H1 (cell line): ENCODE data around the gene TMEM121B. TPM values are rescaled to one million over a fixed set of nuclear protein-coding genes. Genes with fewer than 3 reads are reported as not detected.

Experiments used
- CTCF ChIA-PET: fragments of 300-600 bp; sonication (Branson Sonifier 250); formaldehyde crosslinking; loops from one replicate; lab custom pipeline; 2021; ENCODE audit not compliant: partially characterized antibody; lab: Charles Lee
- POLR2A ChIA-PET: fragments of 300-600 bp; sonication (Branson Sonifier 250); formaldehyde crosslinking; loops from one replicate; lab custom pipeline; 2021; ENCODE audit warnings: inconsistent platforms; ENCODE audit not compliant: partially characterized antibody; lab: Charles Lee
- DNase-seq, 2 experiments: peaks; one replicate each; pipeline versions ENCODE4 v3.0.0 to v3.0.0-alpha.2; 2010 to 2022; ENCODE audit warnings: low spot score in 2 of 2, low read depth in 1 of 2, mixed read lengths in 1 of 2
- FAIRE-seq: peaks from 2 replicates; lab custom pipeline; 2011; peaks lifted over from hg19 to GRCh38; lab: Jason Lieb, UNC
- H2AFZ ChIP-seq: 2 replicates; pipeline ENCODE4 v1.8.1; 2012; ENCODE audit warnings: low read length, inconsistent platforms
- H2AK5ac ChIP-seq: 2 replicates; pipeline ENCODE4 v1.6.1; 2013; ENCODE audit warnings: low read depth, low read length
- H2BK120ac ChIP-seq: replicated peaks from 2 replicates; pipeline ENCODE3; 2013; ENCODE audit warnings: low read depth, low read length, inconsistent platforms
- H2BK12ac ChIP-seq: 2 replicates; pipeline ENCODE4 v1.6.1; 2013; ENCODE audit warnings: low read depth, low read length
- H2BK15ac ChIP-seq: 2 replicates; pipeline ENCODE4 v1.6.1; 2013; ENCODE audit warnings: low read length
- H2BK20ac ChIP-seq: 2 replicates; pipeline ENCODE4 v1.6.1; 2013; ENCODE audit warnings: low read length
- H2BK5ac ChIP-seq: 2 replicates; pipeline ENCODE4 v1.6.1; 2013; ENCODE audit warnings: low read depth, low read length
- H3K14ac ChIP-seq: 2 replicates; pipeline ENCODE4 v1.6.1; 2013; ENCODE audit warnings: inconsistent platforms; ENCODE audit not compliant: insufficient read length
- H3K18ac ChIP-seq: 2 replicates; pipeline ENCODE4 v1.6.1; 2013; ENCODE audit warnings: low read length; ENCODE audit errors: extremely low read depth
- H3K23ac ChIP-seq: 2 replicates; pipeline ENCODE4 v1.6.1; 2013; ENCODE audit warnings: inconsistent platforms; ENCODE audit not compliant: insufficient read length
- H3K23me2 ChIP-seq: 2 replicates; pipeline ENCODE4 v1.6.1; 2013; ENCODE audit warnings: low read depth, low read length
- H3K27ac ChIP-seq: 2 replicates; pipeline ENCODE4 v1.6.1; 2011; ENCODE audit warnings: low read depth, low read length, inconsistent platforms
- H3K27me3 ChIP-seq, 4 experiments: replicated peaks in 1 of 4; 1 replicate in 1 of 4; 2 replicates in 3 of 4; pipeline versions ENCODE4 v1.6.1 to v1.8.1; 2011 to 2013; ENCODE audit warnings: low read length in 3 of 4, mild to moderate bottlenecking in 3 of 4, inconsistent platforms in 2 of 4, mixed read lengths in 2 of 4, moderate library complexity in 1 of 4; ENCODE audit not compliant: control insufficient read depth in 3 of 4, insufficient read depth in 3 of 4; ENCODE audit errors: extremely low read depth in 1 of 4
- H3K36me3 ChIP-seq, 4 experiments: 2 replicates each; pipeline versions ENCODE4 v1.6.1 to v1.8.1; 2011 to 2013; ENCODE audit warnings: mild to moderate bottlenecking in 4 of 4, low read length in 3 of 4, moderate library complexity in 2 of 4, control low read depth in 1 of 4, inconsistent platforms in 1 of 4; ENCODE audit not compliant: insufficient read depth in 4 of 4, control insufficient read depth in 2 of 4
- H3K4ac ChIP-seq: replicated peaks from 2 replicates; pipeline ENCODE3; 2013; ENCODE audit warnings: low read length, low read depth, mixed read lengths, inconsistent platforms; ENCODE audit not compliant: insufficient read length
- H3K4me1 ChIP-seq, 4 experiments: replicated peaks in 1 of 4; 1 replicate in 1 of 4; 2 replicates in 3 of 4; pipeline versions ENCODE4 v1.6.1 to v1.8.1; 2011 to 2013; ENCODE audit warnings: low read length in 3 of 4, inconsistent platforms in 2 of 4, mixed read lengths in 1 of 4; ENCODE audit not compliant: insufficient read depth in 4 of 4, control insufficient read depth in 3 of 4
- H3K4me2 ChIP-seq, 2 experiments: 2 replicates each; pipeline versions ENCODE4 v1.6.1 to v1.8.1; 2011 to 2013; ENCODE audit warnings: low read depth in 2 of 2, low read length in 2 of 2, control low read depth in 1 of 2, inconsistent platforms in 1 of 2, mild to moderate bottlenecking in 1 of 2; ENCODE audit not compliant: insufficient read depth in 1 of 2
- H3K4me3 ChIP-seq, 4 experiments: fragments of 200-600, 300-600 bp in 1 of 4; sonication (generic), shearing (Covaris generic), sonication (Bioruptor Twin) in 1 of 4; 2 replicates each; pipeline versions ENCODE4 v1.5.1 to v1.8.1; 2011 to 2016; ENCODE audit warnings: low read length in 4 of 4, low read depth in 3 of 4, control low read depth in 2 of 4, inconsistent platforms in 2 of 4, mild to moderate bottlenecking in 2 of 4, mixed read lengths in 1 of 4, moderate library complexity in 1 of 4; ENCODE audit not compliant: insufficient read depth in 2 of 4; ENCODE audit errors: extremely low read depth in 1 of 4
- H3K56ac ChIP-seq: replicated peaks from 2 replicates; pipeline ENCODE3; 2013; ENCODE audit warnings: low read depth, mild to moderate bottlenecking, mixed read lengths, low read length, inconsistent platforms; ENCODE audit not compliant: insufficient read length
- H3K79me1 ChIP-seq: 2 replicates; pipeline ENCODE4 v1.6.1; 2013; ENCODE audit warnings: low read depth, low read length, control low read depth
- H3K79me2 ChIP-seq, 2 experiments: 2 replicates each; pipeline versions ENCODE4 v1.6.1 to v1.8.1; 2012 to 2013; ENCODE audit warnings: low read length in 2 of 2, mild to moderate bottlenecking in 2 of 2, inconsistent platforms in 1 of 2; ENCODE audit not compliant: insufficient read depth in 2 of 2, control insufficient read depth in 1 of 2
- H3K9ac ChIP-seq, 4 experiments: replicated peaks in 1 of 4; 1 replicate in 1 of 4; 2 replicates in 3 of 4; pipeline versions ENCODE4 v1.6.1 to v1.8.1; 2011 to 2013; ENCODE audit warnings: low read depth in 3 of 4, low read length in 3 of 4, control low read depth in 2 of 4, mild to moderate bottlenecking in 2 of 4, moderate library complexity in 2 of 4, inconsistent platforms in 1 of 4; ENCODE audit errors: extremely low read depth in 1 of 4
- H3K9me3 ChIP-seq, 2 experiments: 2 replicates each; pipeline versions ENCODE4 v1.6.1 to v1.8.1; 2012 to 2013; ENCODE audit warnings: mild to moderate bottlenecking in 2 of 2, moderate library complexity in 2 of 2, control low read depth in 1 of 2, inconsistent platforms in 1 of 2, low read depth in 1 of 2, low read length in 1 of 2, mixed read lengths in 1 of 2; ENCODE audit not compliant: insufficient read depth in 2 of 2
- H4K20me1 ChIP-seq, 2 experiments: replicated peaks in 1 of 2; 2 replicates each; pipeline versions ENCODE3 to v1.8.1; 2011 to 2013; ENCODE audit warnings: inconsistent platforms in 2 of 2, low read length in 2 of 2, mild to moderate bottlenecking in 1 of 2; ENCODE audit not compliant: insufficient read depth in 2 of 2, control insufficient read depth in 1 of 2
- H4K5ac ChIP-seq: 2 replicates; pipeline ENCODE4 v1.6.1; 2013; ENCODE audit warnings: low read length, low read depth, mixed read lengths, inconsistent platforms; ENCODE audit not compliant: insufficient read length
- H4K8ac ChIP-seq: 2 replicates; pipeline ENCODE4 v1.8.0; 2013; ENCODE audit warnings: mild to moderate bottlenecking, moderate library complexity, low read length, inconsistent platforms; ENCODE audit not compliant: insufficient read depth; ENCODE audit errors: extremely low read depth
- H4K91ac ChIP-seq: replicated peaks from 2 replicates; pipeline ENCODE3; 2013; ENCODE audit warnings: low read length, mixed read lengths, inconsistent platforms; ENCODE audit not compliant: insufficient read length
- EGR1 ChIP-seq: IDR thresholded peaks from 2 replicates; pipeline ENCODE4 v1.6.1; 2011; ENCODE audit warnings: low read depth, low read length, borderline replicate concordance
- KDM1A ChIP-seq: fragments of 200-600, 300-600 bp; sonication (generic); IDR thresholded peaks from 2 replicates; pipeline ENCODE4 v1.7.1; 2016; ENCODE audit warnings: mild to moderate bottlenecking, low read length, borderline replicate concordance
- WGBS, 2 experiments: shearing (Covaris generic) in 1 of 2; methylation state at CpG; one replicate each; pipeline versions ENCODE4 v1.1.6 to v1.1.7; 2013 to 2015; ENCODE audit warnings: low lambda C conversion rate in 2 of 2, mixed read lengths in 2 of 2, inconsistent platforms in 1 of 2, low coverage in 1 of 2, missing lambda C conversion rate in 1 of 2; ENCODE audit not compliant: insufficient replicate concordance in 2 of 2, insufficient coverage in 1 of 2, insufficient read length in 1 of 2; ENCODE audit errors: extremely low coverage in 1 of 2, missing lambda C conversion rate in 1 of 2; 5-methylcytosine and 5-hydroxymethylcytosine counted together
- polyA plus RNA-seq, 7 experiments: library from polyadenylated mRNA; depleted of rRNA in 3 of 7; stranded (reverse) in 5 of 7; unstranded in 2 of 7; fragments of >200 nt in 5 of 7; fragments of 200-250 nt in 2 of 7; gene quantifications; 1 replicate in 5 of 7; 2 replicates in 1 of 7; 4 replicates in 1 of 7; pipeline versions ENCODE4 v1.2.1 to v1.2.3, GENCODE V29; 2011 to 2013; ENCODE audit warnings: missing spikeins in 2 of 7, mixed read lengths in 2 of 7
- total RNA-seq: library from RNA; stranded (reverse); fragmentation: NEBNext Ultra II Directional; extraction: Animal tissue kit (Norgen Biotek cat#: 25700); gene quantifications from 2 replicates; pipeline ENCODE4 v1.2.1, GENCODE V29; 2021
- TF ChIP-seq, protein P1 (sequence below): IDR thresholded peaks from 2 replicates; pipeline ENCODE4 v1.6.1; 2012; ENCODE audit warnings: inconsistent platforms

The TMEM121B gene
- total and polyA plus RNA-seq, 2 of the 8 experiments (the other 6 are each of a cell fraction or from before 2014, with no cell fraction given): 4.3 to 6.9 TPM

DNA sequence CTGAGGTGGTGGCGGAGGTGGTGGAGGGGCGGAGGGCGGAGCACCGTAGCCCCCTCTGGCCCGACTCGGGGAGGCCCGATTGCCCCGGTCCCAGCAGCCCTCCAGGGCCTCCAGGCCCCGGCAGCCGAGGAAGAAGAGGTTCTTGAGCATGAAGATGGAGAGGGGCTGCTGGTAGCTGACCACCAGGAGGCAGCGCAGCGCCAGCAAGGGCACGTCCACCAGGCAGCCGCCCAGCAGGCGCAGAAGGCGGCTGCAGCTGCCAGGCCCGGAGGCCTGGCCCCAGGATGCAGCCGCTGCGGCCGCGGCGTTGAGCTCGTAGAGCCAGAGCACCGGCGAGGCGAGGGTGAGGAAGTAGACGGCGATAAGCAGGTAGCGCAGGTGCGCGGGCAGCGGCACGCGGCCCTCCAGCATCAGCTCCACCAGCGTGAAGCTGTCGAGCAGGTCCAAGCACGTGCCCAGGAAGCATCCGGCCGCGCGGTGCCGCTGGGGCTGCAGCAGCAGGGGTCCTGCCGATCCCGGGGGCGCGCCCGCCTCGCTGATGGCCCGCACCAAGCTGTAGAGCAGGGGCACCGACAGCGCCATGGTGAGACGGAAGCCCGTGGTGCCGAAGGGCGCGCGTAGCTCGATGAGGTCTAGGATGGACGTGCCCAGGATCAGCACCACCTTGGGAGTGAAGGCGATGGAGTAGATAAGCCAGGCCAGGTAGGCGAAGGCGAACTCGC lies 1.5 kb downstream of the TMEM121B start:
- H3K23me2 ChIP-seq: peaks cover 6% of the 10 kb centered on the region; the same call in 1 of the 2 replicates
- H3K4me1 ChIP-seq: peaks cover 4 to 17% (median 12%) of the 10 kb centered on the region in 4 experiments
- H3K4me3 ChIP-seq: peak overlapping the region in 2 of 4 experiments; percentile 0 to 64; a peak in 3 of 8 replicates
- peaks cover 0 to 4% (median 3%) of the 10 kb centered on the region in 4 experiments; a peak in 4 of 7 replicates for H3K27me3 ChIP-seq
- no peak overlapping the region for H2BK20ac ChIP-seq
- DNase-seq (peak; percentile 46 to 84), FAIRE-seq (no peak)
- no peaks in the 10 kb centered on the region for H3K36me3 ChIP-seq
- no peaks in the 10 kb centered on the region for H3K79me2 ChIP-seq
- H3K9me3 ChIP-seq: no peaks in the 10 kb centered on the region
- H4K5ac ChIP-seq: no peak overlapping the region
- peaks cover 2 to 7% of the 10 kb centered on the region in 2 experiments for H4K20me1 ChIP-seq
- ChIA-PET POLR2A (interaction anchor here (0.6 to 1.8 kb wide), 8 partner anchors 10 to 520 kb away, joined by 3 to 5 read pairs (median 4); no protein-coding TSS in a partner anchor), CTCF (interaction anchor here (0.5 to 5.9 kb wide), 19 partner anchors 9 to 471 kb away, joined by 3 to 29 read pairs (median 4); no protein-coding TSS in a partner anchor)
- peak overlapping the region; percentile 51 to 67 for H3K4me2 ChIP-seq
- H2AK5ac ChIP-seq: no peak overlapping the region
- WGBS, 2 experiments: 62% methylated on average over 32 of the region's 63 CpGs; no CpG with 5 or more reads in 1 of the 2 experiments
- H3K27ac ChIP-seq: no peak overlapping the region
- no peak overlapping the region; the same call in 1 of the 2 replicates for H2BK12ac ChIP-seq
- no peak overlapping the region; the same call in 1 of the 2 replicates for H4K8ac ChIP-seq
- no peak overlapping the region for H2BK15ac ChIP-seq
- no peak overlapping the region; the same call in 1 of the 2 replicates for H3K18ac ChIP-seq
- no peak overlapping the region for H3K56ac ChIP-seq
- no peak overlapping the region for H3K9ac ChIP-seq
- no peak overlapping the region for H3K23ac ChIP-seq
- no peak overlapping the region for H4K91ac ChIP-seq
- H3K79me1 ChIP-seq: 0 out of 2 replicates have a peak, but pooled peaks cover 4% of the 10 kb centered on the region
- H2BK120ac ChIP-seq: no peak overlapping the region
- peak overlapping the region; percentile 30; the same call in 1 of the 2 replicates for H2BK5ac ChIP-seq
- H2AFZ ChIP-seq: no peak overlapping the region
- H3K4ac ChIP-seq: no peak overlapping the region
- no peak overlapping the region for H3K14ac ChIP-seq
- TF ChIP-seq KDM1A (peak; percentile 24; the same call in 1 of the 2 replicates), EGR1 (no peak)
- TF ChIP-seq, protein P1, sequence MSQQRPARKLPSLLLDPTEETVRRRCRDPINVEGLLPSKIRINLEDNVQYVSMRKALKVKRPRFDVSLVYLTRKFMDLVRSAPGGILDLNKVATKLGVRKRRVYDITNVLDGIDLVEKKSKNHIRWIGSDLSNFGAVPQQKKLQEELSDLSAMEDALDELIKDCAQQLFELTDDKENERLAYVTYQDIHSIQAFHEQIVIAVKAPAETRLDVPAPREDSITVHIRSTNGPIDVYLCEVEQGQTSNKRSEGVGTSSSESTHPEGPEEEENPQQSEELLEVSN: peak; percentile 93
